H1 (cell line): ENCODE data around the gene MAGEC1. TPM values are rescaled to one million over a fixed set of nuclear protein-coding genes. Genes with fewer than 3 reads are reported as not detected.

Source experiments
- TAF7 ChIP-seq: optimal IDR thresholded peaks from 2 replicates; pipeline ENCODE3; 2011; ENCODE audit warnings: low read depth, mild to moderate bottlenecking, inconsistent platforms, low read length, moderate library complexity, borderline replicate concordance
- polyA plus RNA-seq, 7 experiments: library from polyadenylated mRNA; depleted of rRNA in 3 of 7; stranded (reverse) in 5 of 7; unstranded in 2 of 7; fragments of >200 nt in 5 of 7; fragments of 200-250 nt in 2 of 7; gene quantifications; 1 replicate in 5 of 7; 2 replicates in 1 of 7; 4 replicates in 1 of 7; pipeline versions ENCODE4 v1.2.1 to v1.2.3, GENCODE V29; 2011 to 2013; ENCODE audit warnings: missing spikeins in 2 of 7, mixed read lengths in 2 of 7
- total RNA-seq: library from RNA; stranded (reverse); fragmentation: NEBNext Ultra II Directional; extraction: Animal tissue kit (Norgen Biotek cat#: 25700); gene quantifications from 2 replicates; pipeline ENCODE4 v1.2.1, GENCODE V29; 2021

MAGEC1 gene
- total and polyA plus RNA-seq, 2 of the 8 experiments (the other 6 are each of a cell fraction or from before 2014, with no cell fraction given), result not detected

GRCh38 chrX:141894733-141895132 is 9.0 kb upstream of the MAGEC1 start (continued):
- TF ChIP-seq TAF7, result no peak
- TF ChIP-seq, all 59 proteins: peak for 0
